Sigmoid colon (tissue), 7 donors: ENCODE measurements around the gene NR1H4. TPM values are rescaled to one million over a fixed set of nuclear protein-coding genes. Genes with fewer than 3 reads are reported as not detected.

Experiments used
- DNase-seq: peaks from one replicate; pipeline ENCODE4 v3.0.0-alpha.2; 2019
- H3K27ac ChIP-seq, 4 donors: fragments of 200-600 bp; sonication (generic); one replicate each; pipeline ENCODE4 v1.5.1; 2016 to 2019; ENCODE audit warnings: mild to moderate bottlenecking in 1 of 4
- H3K27me3 ChIP-seq, 3 donors: fragments of 200-600 bp; sonication (generic); one replicate each; pipeline ENCODE4 v1.5.1; 2019; ENCODE audit warnings: mild to moderate bottlenecking in 1 of 3
- H3K36me3 ChIP-seq, 4 donors: fragments of 200-600 bp; sonication (generic); one replicate each; pipeline ENCODE4 v1.5.1; 2016 to 2019
- H3K4me1 ChIP-seq, 4 donors: fragments of 200-600 bp; sonication (generic); one replicate each; pipeline ENCODE4 v1.5.1; 2017 to 2019
- H3K4me3 ChIP-seq, 4 donors: fragments of 200-600 bp; sonication (generic); one replicate each; pipeline ENCODE4 v1.5.1; 2017 to 2019; ENCODE audit warnings: mild to moderate bottlenecking in 2 of 4, moderate library complexity in 1 of 4
- H3K9me3 ChIP-seq, 4 donors: fragments of 200-600 bp in 3 of 4; sonication (generic) in 3 of 4; one replicate each; pipeline versions ENCODE4 v1.5.1 to v1.6.1; 2013 to 2019
- EP300 ChIP-seq, 4 donors: sonication (generic); formaldehyde crosslinking; IDR thresholded peaks; one replicate each; pipeline ENCODE4 v1.6.1; 2017; ENCODE audit warnings: antibody characterized with exemption in 4 of 4
- POLR2A ChIP-seq, 2 donors: fragments of 450-650 bp; IDR thresholded peaks; one replicate each; pipeline ENCODE4 v1.6.1; 2016; ENCODE audit warnings: antibody characterized with exemption in 2 of 2, mild to moderate bottlenecking in 2 of 2, moderate library complexity in 2 of 2
- POLR2AphosphoS5 ChIP-seq, 4 donors: sonication (generic); formaldehyde crosslinking; IDR thresholded peaks; one replicate each; pipeline ENCODE4 v1.6.1; 2017; ENCODE audit warnings: antibody characterized with exemption in 4 of 4
- WGBS, 2 donors: extraction: QIAGEN DNeasy Blood & Tissue Kit; methylation state at CpG; one replicate each; pipeline ENCODE4 v1.1.7; 2013; 5-methylcytosine and 5-hydroxymethylcytosine counted together
- intact Hi-C: fragments of 100-400 bp; cut with DNase I; formaldehyde crosslinking; loops from one replicate; pipeline ENCODE4 v1.15.1; 2023
- polyA plus RNA-seq, 3 donors: library from polyadenylated mRNA; stranded (reverse); fragments of 200-250 nt; gene quantifications; one replicate each; pipeline ENCODE4 v1.2.3, GENCODE V29; 2013
- total RNA-seq, 4 donors: library from RNA; depleted of rRNA; stranded (reverse); fragments of >200 nt; gene quantifications; one replicate each; pipeline ENCODE4 v1.1.0, GENCODE V29; 2016
- TF ChIP-seq, protein P1 (sequence below), 4 experiments: fragments of 450-650 bp in 3 of 4; fragments of 200-600 bp in 1 of 4; IDR thresholded peaks; one replicate each; pipeline ENCODE4 v1.5.1; 2016 to 2019; ENCODE audit warnings: antibody characterized with exemption in 4 of 4, mild to moderate bottlenecking in 3 of 4, moderate library complexity in 2 of 4
- donor health status: healthy with polysubstance abuse.
- donor health status: Bipolar disorder and iron deficiency.
- donor health status: healthy.

The NR1H4 gene
- total and polyA plus RNA-seq, 7 donors, result 4.5 to 43.9 (median 9.6) TPM; not detected in 4

DNA sequence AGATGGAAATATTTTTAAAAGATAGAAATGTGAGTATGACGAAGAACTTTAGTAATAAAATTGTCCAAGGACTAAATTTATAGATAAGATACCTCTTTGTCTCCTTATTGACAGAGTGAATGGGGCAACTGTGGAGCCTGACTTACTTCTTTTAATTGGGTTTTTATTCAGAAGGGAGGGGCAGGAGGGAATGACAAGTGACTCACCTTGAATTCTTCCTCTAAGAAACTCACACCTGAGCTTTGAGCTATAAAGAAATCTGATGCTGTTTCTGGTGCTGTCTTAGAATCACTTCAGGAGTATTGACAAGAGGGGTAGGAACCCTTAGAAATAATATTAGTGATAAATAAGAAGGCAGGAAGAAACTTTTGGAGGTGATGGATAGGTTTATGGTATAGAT is 951 bp downstream of the NR1H4 start:
- H3K4me3 ChIP-seq, result no peak overlapping the region
- intact Hi-C loops, result no loop called here

DNA sequence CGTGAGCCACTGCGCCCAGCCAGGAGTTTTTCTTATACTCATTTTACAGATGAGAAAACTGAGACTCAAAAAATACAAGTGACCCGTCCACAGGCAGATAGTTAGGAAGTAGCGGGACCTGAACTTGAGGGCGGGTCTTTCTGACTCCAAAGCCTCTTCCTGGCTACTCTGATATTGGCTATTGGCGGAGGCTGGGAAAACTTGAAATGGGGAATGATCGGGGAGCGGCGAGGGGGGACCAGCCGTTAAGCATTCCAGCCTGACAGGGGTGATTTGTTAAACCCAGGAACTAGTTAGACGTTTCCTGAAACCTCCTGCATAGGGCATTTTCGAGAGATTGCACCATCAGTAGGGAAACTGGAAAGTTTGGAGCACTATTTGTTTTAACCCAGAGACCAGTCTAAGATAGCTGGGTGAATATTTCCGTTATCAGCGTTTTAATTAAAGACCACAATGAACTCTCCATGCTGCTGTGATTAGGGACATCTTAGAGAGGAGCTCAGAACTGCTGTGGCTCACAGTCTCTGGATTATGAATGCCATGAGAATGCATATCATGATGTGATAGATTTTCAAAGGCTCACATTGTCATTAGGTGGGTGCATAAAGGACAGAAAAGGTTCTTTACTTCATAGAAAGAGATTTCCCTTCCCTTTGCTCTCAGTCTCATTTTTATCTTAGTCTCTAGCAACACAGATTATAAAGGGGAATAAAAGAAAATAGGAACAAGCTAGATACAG is 2.5 kb downstream of the NR1H4 start:
- no peaks in the 10 kb centered on the region for H3K27me3 ChIP-seq
- H3K36me3 ChIP-seq, result no peaks in the 10 kb centered on the region
- TF ChIP-seq POLR2AphosphoS5 (IDR thresholded peaks at IDR 0.05) (no peak), POLR2A (IDR thresholded peaks at IDR 0.05) (no peak), EP300 (IDR thresholded peaks at IDR 0.05) (no peak)
- TF ChIP-seq, protein P1, sequence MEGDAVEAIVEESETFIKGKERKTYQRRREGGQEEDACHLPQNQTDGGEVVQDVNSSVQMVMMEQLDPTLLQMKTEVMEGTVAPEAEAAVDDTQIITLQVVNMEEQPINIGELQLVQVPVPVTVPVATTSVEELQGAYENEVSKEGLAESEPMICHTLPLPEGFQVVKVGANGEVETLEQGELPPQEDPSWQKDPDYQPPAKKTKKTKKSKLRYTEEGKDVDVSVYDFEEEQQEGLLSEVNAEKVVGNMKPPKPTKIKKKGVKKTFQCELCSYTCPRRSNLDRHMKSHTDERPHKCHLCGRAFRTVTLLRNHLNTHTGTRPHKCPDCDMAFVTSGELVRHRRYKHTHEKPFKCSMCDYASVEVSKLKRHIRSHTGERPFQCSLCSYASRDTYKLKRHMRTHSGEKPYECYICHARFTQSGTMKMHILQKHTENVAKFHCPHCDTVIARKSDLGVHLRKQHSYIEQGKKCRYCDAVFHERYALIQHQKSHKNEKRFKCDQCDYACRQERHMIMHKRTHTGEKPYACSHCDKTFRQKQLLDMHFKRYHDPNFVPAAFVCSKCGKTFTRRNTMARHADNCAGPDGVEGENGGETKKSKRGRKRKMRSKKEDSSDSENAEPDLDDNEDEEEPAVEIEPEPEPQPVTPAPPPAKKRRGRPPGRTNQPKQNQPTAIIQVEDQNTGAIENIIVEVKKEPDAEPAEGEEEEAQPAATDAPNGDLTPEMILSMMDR (IDR thresholded peaks at IDR 0.05), result no peak
- intact Hi-C loops, result no loop called here
- DNase-seq, result no peak
- no peak overlapping the region for H3K27ac ChIP-seq
- H3K4me3 ChIP-seq, result no peak overlapping the region
- WGBS, 2 donors, result 76 to 88% methylated on average over 14 of the region's 14 CpGs
- H3K4me1 ChIP-seq, result peaks cover 0 to 15% (median 5%) of the 10 kb centered on the region in 4 donors
- no peaks in the 10 kb centered on the region for H3K9me3 ChIP-seq

More for the DNA sequence above, 951 bp downstream of the NR1H4 start:
- Histone ChIP-seq H3K27me3 (no peaks in the 10 kb centered on the region), H3K9me3 (no peaks in the 10 kb centered on the region), H3K36me3 (no peaks in the 10 kb centered on the region), H3K27ac (no peak overlapping the region), H3K4me1 (peaks cover 0 to 15% (median 5%) of the 10 kb centered on the region in 4 donors)
- no peak for TF ChIP-seq POLR2A (IDR thresholded peaks at IDR 0.05)
- no peak for TF ChIP-seq POLR2AphosphoS5 (IDR thresholded peaks at IDR 0.05)
- TF ChIP-seq, protein P1 (IDR thresholded peaks at IDR 0.05), result no peak
- TF ChIP-seq EP300 (IDR thresholded peaks at IDR 0.05), result no peak
- 30 to 72% methylated on average over 1 of the region's 1 CpG for WGBS, 2 donors
- DNase-seq, result no peak

DNA sequence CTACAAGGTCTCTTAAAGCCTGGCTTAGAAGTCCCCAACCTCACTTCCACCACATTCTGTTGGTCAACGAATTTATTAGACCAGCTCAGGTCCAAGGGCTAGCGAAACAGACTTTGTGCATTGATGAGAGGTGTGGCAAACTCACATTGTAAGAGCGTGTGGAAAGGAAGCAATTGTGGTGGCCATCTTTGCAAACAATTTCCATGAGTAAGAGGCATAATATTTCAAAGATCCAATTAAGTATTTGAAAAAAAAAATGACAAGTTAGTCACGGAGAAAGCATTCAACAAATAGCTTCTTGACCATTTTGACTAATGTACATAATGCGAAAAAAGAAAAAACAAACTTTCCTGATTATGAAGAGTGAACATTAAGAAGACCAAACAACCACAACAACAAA is 7.4 kb downstream of the NR1H4 start:
- no peak for TF ChIP-seq EP300 (IDR thresholded peaks at IDR 0.05)
- TF ChIP-seq POLR2AphosphoS5 (IDR thresholded peaks at IDR 0.05), result no peak
- no peak for TF ChIP-seq POLR2A (IDR thresholded peaks at IDR 0.05)
- TF ChIP-seq, protein P1 (IDR thresholded peaks at IDR 0.05), result no peak

DNA sequence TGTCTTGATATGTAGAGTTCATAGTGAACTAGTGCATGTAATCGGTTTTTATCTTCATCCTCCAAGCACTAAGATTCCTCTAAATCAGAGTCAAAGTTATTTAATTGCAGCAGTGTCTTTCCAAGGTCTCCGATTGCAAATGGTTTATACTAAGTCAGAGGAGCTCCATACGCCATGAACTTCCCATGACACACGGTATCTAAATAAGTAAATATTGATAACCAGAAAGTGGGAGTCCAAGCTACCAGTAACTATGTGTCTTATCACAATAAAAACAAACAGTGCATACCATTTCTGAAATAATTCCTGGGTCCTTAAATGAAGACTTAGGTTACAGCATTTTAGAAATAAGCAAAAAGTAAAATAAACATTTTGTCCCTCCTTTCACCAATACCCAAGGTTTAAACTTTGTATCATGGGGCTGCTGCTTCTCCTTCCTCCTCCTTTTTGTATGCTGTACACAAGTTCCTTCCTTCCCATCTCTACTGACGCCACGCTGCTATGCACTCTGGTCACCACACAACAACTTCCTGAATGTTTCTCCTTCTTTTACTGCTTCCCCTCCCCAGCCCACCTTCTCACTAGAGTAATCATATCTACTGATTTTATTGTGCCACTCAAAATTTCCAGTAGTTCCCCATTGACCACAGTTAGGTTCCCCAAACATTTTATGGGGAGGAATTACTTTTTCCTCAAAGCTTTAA is 10.7 kb downstream of the NR1H4 start:
- no peak overlapping the region for H3K27ac ChIP-seq
- WGBS, 2 donors, result 62 to 71% methylated on average over 6 of the region's 6 CpGs
- no peaks in the 10 kb centered on the region for H3K36me3 ChIP-seq
- intact Hi-C loops, result no loop called here
- no peaks in the 10 kb centered on the region for H3K9me3 ChIP-seq
- DNase-seq, result no peak
- TF ChIP-seq, protein P1 (IDR thresholded peaks at IDR 0.05), result no peak
- no peak for TF ChIP-seq EP300 (IDR thresholded peaks at IDR 0.05)
- no peak overlapping the region for H3K4me3 ChIP-seq
- H3K4me1 ChIP-seq, result peaks cover 0 to 10% (median 5%) of the 10 kb centered on the region in 4 donors
- H3K27me3 ChIP-seq, result no peaks in the 10 kb centered on the region

More for the DNA sequence above, 7.4 kb downstream of the NR1H4 start:
- H3K4me3 ChIP-seq, result no peak overlapping the region
- WGBS, 2 donors, result 77 to 90% methylated on average over 5 of the region's 5 CpGs
- H3K9me3 ChIP-seq, result no peaks in the 10 kb centered on the region
- no peaks in the 10 kb centered on the region for H3K4me1 ChIP-seq
- DNase-seq, result no peak
- H3K36me3 ChIP-seq, result no peaks in the 10 kb centered on the region
- H3K27me3 ChIP-seq, result no peaks in the 10 kb centered on the region
- no peak overlapping the region for H3K27ac ChIP-seq
- intact Hi-C loops, result no loop called here
